B cell (primary cell): ENCODE data around the gene BRSK2. TPM values are rescaled to one million over a fixed set of nuclear protein-coding genes. Genes with fewer than 3 reads are reported as not detected.

Source experiments
- ATAC-seq: fragments of 200-7000 bp; cut with Tn5 transposase; one replicate; pipeline ENCODE4 v1.10.0; 2021; ENCODE audit warnings: low read depth, mild to moderate bottlenecking, moderate number of reproducible peaks, moderate library complexity
- CTCF ChIA-PET: fragments of 350-600 bp; sonication (Branson Sonifier 250); formaldehyde crosslinking; loops from one replicate; lab custom pipeline; 2021; ENCODE audit warnings: antibody characterized with exemption, inconsistent platforms; lab: Charles Lee
- POLR2A ChIA-PET: fragments of 350-600 bp; sonication (Branson Sonifier 250); formaldehyde crosslinking; loops from one replicate; lab custom pipeline; 2021; ENCODE audit warnings: antibody characterized with exemption; lab: Charles Lee
- DNase-seq: peaks from one replicate; pipeline ENCODE4 v3.0.0; 2013
- H2AFZ ChIP-seq: 2 replicates; pipeline ENCODE4 v1.6.1; 2012; ENCODE audit warnings: mild to moderate bottlenecking, low read depth, low read length; ENCODE audit not compliant: insufficient read depth, poor library complexity, severe bottlenecking
- H3K27ac ChIP-seq, 2 donors: 1 replicate in 1 of 2; 2 replicates in 1 of 2; pipeline ENCODE4 v1.5.1; 2012 to 2013; ENCODE audit warnings: low read length in 2 of 2, mild to moderate bottlenecking in 2 of 2, moderate library complexity in 1 of 2
- H3K27me3 ChIP-seq, 4 experiments: fragments of 200-600 bp in 1 of 4; sonication (generic) in 1 of 4; replicated peaks in 1 of 4; 1 replicate in 2 of 4; 2 replicates in 2 of 4; pipeline versions ENCODE4 v1.6.1 to v1.7.0; 2013 to 2016; ENCODE audit warnings: low read length in 3 of 4, mild to moderate bottlenecking in 2 of 4, mixed read lengths in 1 of 4, moderate library complexity in 1 of 4; ENCODE audit not compliant: insufficient read depth in 4 of 4, control insufficient read depth in 3 of 4; ENCODE audit errors: control extremely low read depth in 1 of 4
- H3K36me3 ChIP-seq, 2 experiments: replicated peaks in 1 of 2; 1 replicate in 1 of 2; 2 replicates in 1 of 2; pipeline versions ENCODE4 v1.6.1 to v1.7.1; 2013; ENCODE audit warnings: low read length in 1 of 2; ENCODE audit not compliant: insufficient read depth in 2 of 2, control insufficient read depth in 1 of 2; ENCODE audit errors: control extremely low read depth in 1 of 2, extremely low read depth in 1 of 2
- H3K4me1 ChIP-seq, 2 donors: fragments of 200-600 bp in 1 of 2; sonication (generic) in 1 of 2; 1 replicate in 1 of 2; 2 replicates in 1 of 2; pipeline versions ENCODE4 v1.5.1 to v1.6.1; 2013 to 2017; ENCODE audit warnings: low read length in 2 of 2; ENCODE audit not compliant: control insufficient read depth in 2 of 2, insufficient read depth in 2 of 2
- H3K4me2 ChIP-seq: replicated peaks from 2 replicates; pipeline ENCODE3; 2012; ENCODE audit warnings: mild to moderate bottlenecking, low read depth, low read length; ENCODE audit not compliant: poor library complexity, severe bottlenecking
- H3K4me3 ChIP-seq, 5 experiments: fragments of 200-600 bp in 1 of 5; sonication (generic) in 1 of 5; 1 replicate in 3 of 5; 2 replicates in 2 of 5; pipeline versions ENCODE4 v1.5.1 to v1.7.0; 2011 to 2016; ENCODE audit warnings: low read length in 4 of 5, mild to moderate bottlenecking in 4 of 5, low read depth in 2 of 5, control low read depth in 1 of 5, moderate library complexity in 1 of 5; ENCODE audit not compliant: insufficient read depth in 1 of 5; ENCODE audit errors: control extremely low read depth in 1 of 5, extremely low read depth in 1 of 5
- H3K79me2 ChIP-seq: fragments of 200-600 bp; sonication (generic); one replicate; pipeline ENCODE4 v1.6.0; 2016; ENCODE audit warnings: low read length; ENCODE audit not compliant: control insufficient read depth, insufficient read depth
- H3K9ac ChIP-seq: fragments of 200-600 bp; sonication (generic); 2 replicates; pipeline ENCODE4 v1.6.1; 2017; ENCODE audit warnings: mild to moderate bottlenecking, low read length, moderate library complexity
- H3K9me3 ChIP-seq, 3 donors: one replicate each; pipeline versions ENCODE4 v1.6.1 to v1.7.1; 2013; ENCODE audit warnings: low read length in 2 of 3; ENCODE audit not compliant: control insufficient read depth in 2 of 3, insufficient read depth in 1 of 3; ENCODE audit errors: control extremely low read depth in 1 of 3
- H4K20me1 ChIP-seq: 2 replicates; pipeline ENCODE4 v1.6.0; 2012; ENCODE audit warnings: mild to moderate bottlenecking, low read length; ENCODE audit not compliant: insufficient read depth, control insufficient read depth, poor library complexity, severe bottlenecking
- H3K27ac Mint-ChIP-seq: one replicate; pipeline ENCODE4 v1.8.0; 2021; ENCODE audit warnings: mixed read lengths
- H3K27me3 Mint-ChIP-seq: one replicate; pipeline ENCODE4 v1.8.0; 2021; ENCODE audit warnings: mixed read lengths
- H3K4me1 Mint-ChIP-seq: one replicate; pipeline ENCODE4 v1.8.0; 2021; ENCODE audit warnings: mixed read lengths
- H3K4me3 Mint-ChIP-seq: one replicate; pipeline ENCODE4 v1.8.0; 2021; ENCODE audit warnings: mixed read lengths
- H3K9me3 Mint-ChIP-seq: one replicate; pipeline ENCODE4 v1.8.0; 2022; ENCODE audit warnings: mixed read lengths; ENCODE audit not compliant: insufficient read depth
- CTCF ChIP-seq: fragments of 200-600 bp; IDR thresholded peaks from one replicate; pipeline ENCODE4 v1.8.0; 2022; ENCODE audit warnings: antibody characterized with exemption, mild to moderate bottlenecking
- EZH2 ChIP-seq: IDR thresholded peaks from 2 replicates; pipeline ENCODE4 v1.6.1; 2012; ENCODE audit warnings: borderline replicate concordance, low read depth, mild to moderate bottlenecking, moderate library complexity, low read length; ENCODE audit not compliant: insufficient read depth, poor library complexity, severe bottlenecking
- WGBS: methylation state at CpG from one replicate; pipeline ENCODE4 v1.1.5; 2013; ENCODE audit warnings: missing lambda C conversion rate; ENCODE audit not compliant: insufficient coverage; 5-methylcytosine and 5-hydroxymethylcytosine counted together
- intact Hi-C: fragments of 100-400 bp; cut with micrococcal nuclease; formaldehyde crosslinking; loops from one replicate; pipeline ENCODE4 v1.10.0; 2022
- polyA plus RNA-seq: library from polyadenylated mRNA; depleted of rRNA; stranded (reverse); fragments of >200 nt; gene quantifications from 2 replicates; pipeline ENCODE4 v1.2.3, GENCODE V29; 2012
- total RNA-seq, 2 donors: library from RNA; stranded (reverse); fragments of 120-200 nt in 1 of 2; gene quantifications; 1 replicate in 1 of 2; 2 replicates in 1 of 2; pipeline versions ENCODE4 v1.2.3 to v1.2.4, GENCODE V29; 2013 to 2022

The BRSK2 gene
- total and polyA plus RNA-seq, 2 donors (not counting 1 experiment from before 2014, with no cell fraction given) = 0.51 to 0.79 TPM

- Histone ChIP-seq H3K4me1 (peaks cover under 1 to 5% of the 10 kb centered on the region in 2 donors), H2AFZ (no peak overlapping the region), H3K9me3 (no peaks in the 10 kb centered on the region), H3K9ac (no peak overlapping the region), H4K20me1 (no peaks in the 10 kb centered on the region), H3K36me3 (no peaks in the 10 kb centered on the region), H3K79me2 (no peaks in the 10 kb centered on the region), H3K4me3 (no peak overlapping the region), H3K4me2 (no peak overlapping the region), H3K27me3 (peaks cover 0 to 24% (median 14%) of the 10 kb centered on the region in 4 experiments), H3K27ac (no peak overlapping the region)
- CTCF ChIA-PET = no interaction called here
- H3K9me3 Mint-ChIP-seq = no peaks in the 10 kb centered on the region
- TF ChIP-seq CTCF = no peak
- TF ChIP-seq EZH2 = no peak
- H3K4me3 Mint-ChIP-seq = no peak overlapping the region
- H3K4me1 Mint-ChIP-seq = peaks cover 4% of the 10 kb centered on the region
- intact Hi-C loops = no loop called here
- POLR2A ChIA-PET = no interaction called here
- 94% methylated on average over 20 of the region's 20 CpGs for WGBS
- no peak overlapping the region for H3K27ac Mint-ChIP-seq
- peaks cover 21% of the 10 kb centered on the region for H3K27me3 Mint-ChIP-seq
- no peak for ATAC-seq
- no peak for DNase-seq
Observed at GRCh38 chr11:1396375-1396841, 6.7 kb downstream of the BRSK2 start.

GRCh38 chr11:1397146-1397861 is 7.6 kb downstream of the BRSK2 start:
- Histone ChIP-seq H3K36me3 (no peaks in the 10 kb centered on the region), H3K27ac (no peak overlapping the region), H3K9ac (no peak overlapping the region), H3K27me3 (peaks cover 0 to 22% (median 10%) of the 10 kb centered on the region in 4 experiments), H4K20me1 (no peaks in the 10 kb centered on the region), H3K79me2 (no peaks in the 10 kb centered on the region), H3K4me3 (no peak overlapping the region), H3K4me1 (no peaks in the 10 kb centered on the region), H3K9me3 (peaks cover 0 to 7% (median 0%) of the 10 kb centered on the region in 3 donors), H3K4me2 (no peak overlapping the region), H2AFZ (no peak overlapping the region)
- intact Hi-C loops = no loop called here
- no peak for DNase-seq
- Mint-ChIP-seq H3K27me3 (peaks cover 12% of the 10 kb centered on the region), H3K4me3 (no peak overlapping the region), H3K27ac (no peak overlapping the region), H3K9me3 (no peaks in the 10 kb centered on the region), H3K4me1 (no peaks in the 10 kb centered on the region)
- ChIA-PET POLR2A (no interaction called here), CTCF (no interaction called here)
- 87% methylated on average over 19 of the region's 19 CpGs for WGBS
- ATAC-seq = no peak
- no peak for TF ChIP-seq EZH2
- no peak for TF ChIP-seq CTCF
